A673 (cell line): ENCODE data around the gene RGS3. TPM values are rescaled to one million over a fixed set of nuclear protein-coding genes. Genes with fewer than 3 reads are reported as not detected.

Source experiments
- BruUV-seq: library from RNA; stranded (reverse); fragments of 400-500 nt; replicated peaks from 2 replicates; lab custom pipeline; 2021; lab: Mats Ljungman, UMichigan
- CTCF ChIA-PET: fragments of 300-600 bp; sonication (Branson Sonifier 250); formaldehyde crosslinking; loops from one replicate; lab custom pipeline; 2022; ENCODE audit warnings: antibody characterized with exemption; lab: Charles Lee
- POLR2A ChIA-PET: fragments of 300-600 bp; sonication (Branson Sonifier 250); formaldehyde crosslinking; loops from one replicate; lab custom pipeline; 2022; ENCODE audit warnings: antibody characterized with exemption; ENCODE audit not compliant: low non-redundant PET; lab: Charles Lee
- DNase-seq: peaks from one replicate; pipeline ENCODE4 v3.0.0-alpha.2; 2015; ENCODE audit warnings: low spot score
- H3K27ac ChIP-seq: fragments of 200-600 bp; sonication (generic); 2 replicates; pipeline ENCODE4 v1.5.1; 2016; ENCODE audit warnings: mixed run types, low read depth, mild to moderate bottlenecking, mixed read lengths, antibody characterized with exemption, low read length; ENCODE audit not compliant: poor library complexity, severe bottlenecking
- H3K27me3 ChIP-seq: fragments of 200-600 bp; sonication (generic); replicated peaks from 2 replicates; pipeline ENCODE4 v1.6.1; 2017; ENCODE audit warnings: mixed run types, low read depth, mild to moderate bottlenecking, mixed read lengths, antibody characterized with exemption, low read length; ENCODE audit not compliant: insufficient read depth, poor library complexity
- H3K36me3 ChIP-seq: fragments of 200-600 bp; sonication (generic); 2 replicates; pipeline ENCODE4 v1.6.1; 2016; ENCODE audit warnings: mixed run types, mild to moderate bottlenecking, mixed read lengths, antibody characterized with exemption, low read length; ENCODE audit not compliant: insufficient read depth, poor library complexity, severe bottlenecking
- H3K4me1 ChIP-seq: fragments of 200-600 bp; sonication (generic); 2 replicates; pipeline ENCODE4 v1.6.1; 2017; ENCODE audit warnings: mixed run types, mild to moderate bottlenecking, mixed read lengths, antibody characterized with exemption, low read length; ENCODE audit not compliant: insufficient read depth, poor library complexity, severe bottlenecking
- H3K4me3 ChIP-seq: fragments of 200-600 bp; sonication (generic); 2 replicates; pipeline ENCODE4 v1.5.1; 2016; ENCODE audit warnings: low read depth, mixed run types, mild to moderate bottlenecking, mixed read lengths, low read length; ENCODE audit not compliant: poor library complexity, severe bottlenecking
- H3K9me3 ChIP-seq: fragments of 200-600 bp; sonication (generic); 2 replicates; pipeline ENCODE4 v1.6.1; 2016; ENCODE audit warnings: mixed run types, low read depth, mild to moderate bottlenecking, mixed read lengths, antibody characterized with exemption, low read length; ENCODE audit not compliant: poor library complexity, severe bottlenecking
- EZH2 ChIP-seq: fragments of 200-600 bp; sonication (generic); IDR thresholded peaks from 2 replicates; pipeline ENCODE4 v1.6.1; 2017; ENCODE audit warnings: borderline replicate concordance, low read depth, mild to moderate bottlenecking, mixed read lengths, antibody characterized with exemption, low read length; ENCODE audit not compliant: poor library complexity, severe bottlenecking
- intact Hi-C: fragments of 100-400 bp; cut with micrococcal nuclease; formaldehyde crosslinking; loops from one replicate; pipeline ENCODE4 v1.10.0; 2022; ENCODE audit not compliant: unreplicated experiment
- total RNA-seq: library from RNA; stranded (reverse); gene quantifications from 2 replicates; pipeline ENCODE4 v1.2.3, GENCODE V29; 2021
- TF ChIP-seq, protein P1 (sequence below): fragments of 300-800, 200-600 bp; sonication (generic); conservative IDR thresholded peaks from 2 replicates; pipeline ENCODE4 v1.5.1; 2017; ENCODE audit warnings: low read depth, mild to moderate bottlenecking, antibody characterized with exemption, low read length, moderate library complexity, mixed read lengths

The RGS3 gene
- total RNA-seq, 1 experiment from 2014 or later, result 19.2 TPM

DNA sequence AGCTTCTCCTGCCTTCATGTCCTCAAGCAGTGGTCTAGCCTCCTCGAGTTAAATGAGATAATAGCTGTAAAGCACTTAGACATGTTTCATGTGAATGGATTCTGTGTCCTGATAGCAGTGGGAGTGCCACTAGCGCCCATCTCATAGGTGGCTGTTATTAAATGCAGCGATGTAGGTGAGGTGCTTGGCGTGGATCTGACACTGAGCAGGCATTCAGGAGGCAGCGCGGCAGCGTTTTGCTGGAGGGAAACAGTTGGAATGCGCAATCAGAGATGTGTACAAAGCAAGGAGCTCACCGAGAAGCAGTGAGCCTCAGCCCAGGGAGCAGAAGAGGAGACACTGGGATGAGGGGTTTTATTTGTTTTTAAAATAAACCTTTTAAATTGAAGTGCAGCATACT lies 106.6 kb downstream of the RGS3 start:
- ChIA-PET POLR2A (no interaction called here), CTCF (no interaction called here)
- Histone ChIP-seq H3K4me3 (no peak overlapping the region), H3K9me3 (no peaks in the 10 kb centered on the region), H3K27ac (no peak overlapping the region), H3K36me3 (no peaks in the 10 kb centered on the region), H3K27me3 (no peaks in the 10 kb centered on the region), H3K4me1 (peaks cover 15% of the 10 kb centered on the region)
- no peak for DNase-seq
- intact Hi-C loops, result no loop called here
- no peak for TF ChIP-seq EZH2
- TF ChIP-seq, protein P1, sequence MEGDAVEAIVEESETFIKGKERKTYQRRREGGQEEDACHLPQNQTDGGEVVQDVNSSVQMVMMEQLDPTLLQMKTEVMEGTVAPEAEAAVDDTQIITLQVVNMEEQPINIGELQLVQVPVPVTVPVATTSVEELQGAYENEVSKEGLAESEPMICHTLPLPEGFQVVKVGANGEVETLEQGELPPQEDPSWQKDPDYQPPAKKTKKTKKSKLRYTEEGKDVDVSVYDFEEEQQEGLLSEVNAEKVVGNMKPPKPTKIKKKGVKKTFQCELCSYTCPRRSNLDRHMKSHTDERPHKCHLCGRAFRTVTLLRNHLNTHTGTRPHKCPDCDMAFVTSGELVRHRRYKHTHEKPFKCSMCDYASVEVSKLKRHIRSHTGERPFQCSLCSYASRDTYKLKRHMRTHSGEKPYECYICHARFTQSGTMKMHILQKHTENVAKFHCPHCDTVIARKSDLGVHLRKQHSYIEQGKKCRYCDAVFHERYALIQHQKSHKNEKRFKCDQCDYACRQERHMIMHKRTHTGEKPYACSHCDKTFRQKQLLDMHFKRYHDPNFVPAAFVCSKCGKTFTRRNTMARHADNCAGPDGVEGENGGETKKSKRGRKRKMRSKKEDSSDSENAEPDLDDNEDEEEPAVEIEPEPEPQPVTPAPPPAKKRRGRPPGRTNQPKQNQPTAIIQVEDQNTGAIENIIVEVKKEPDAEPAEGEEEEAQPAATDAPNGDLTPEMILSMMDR, result no peak
- BruUV-seq, result no TSS peak

DNA sequence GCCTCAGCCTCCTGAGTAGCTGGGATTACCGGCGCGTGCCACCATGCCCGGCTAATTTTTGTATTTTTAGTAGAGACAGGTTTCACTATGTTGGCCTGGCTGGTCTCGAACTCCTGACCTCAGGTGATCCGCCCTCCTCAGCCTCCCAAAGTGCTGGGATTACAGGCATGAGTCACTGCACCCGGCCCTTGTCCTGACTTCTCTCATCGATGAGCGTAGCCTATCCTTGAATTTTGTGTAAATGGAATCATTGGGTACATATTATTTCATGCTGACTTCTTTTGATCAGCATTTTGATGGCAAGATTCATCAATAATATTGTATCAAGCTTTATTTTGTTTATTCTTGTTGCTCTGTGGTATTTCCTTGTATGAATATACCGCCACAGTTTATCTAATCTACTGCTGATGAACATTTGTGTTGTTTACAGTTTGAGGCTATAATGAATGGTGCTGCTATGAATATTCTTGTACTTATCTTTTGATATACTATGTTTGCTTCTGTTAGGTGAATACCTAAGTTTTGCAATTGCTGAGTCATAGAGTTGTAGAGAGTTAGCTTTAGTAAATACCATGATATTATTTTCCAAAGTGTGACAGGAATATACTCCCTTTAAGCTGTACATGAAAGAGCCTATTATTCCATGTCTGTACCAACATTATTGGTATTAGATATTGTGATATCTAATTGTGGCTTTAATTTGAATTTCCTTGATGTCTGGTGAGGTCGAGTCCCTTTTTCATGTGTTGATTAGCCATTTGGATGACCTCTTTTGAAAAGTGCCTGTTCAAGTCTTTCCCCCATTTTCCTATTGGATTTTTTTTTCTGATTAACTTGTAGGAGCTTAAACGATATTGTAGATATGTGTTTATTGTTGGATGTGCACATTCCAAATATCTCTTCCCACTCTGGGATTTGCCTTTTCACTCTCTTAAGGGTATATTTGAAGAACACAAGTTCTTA lies 107.5 kb downstream of the RGS3 start:
- Histone ChIP-seq H3K27me3 (no peaks in the 10 kb centered on the region), H3K4me1 (peaks cover 5% of the 10 kb centered on the region), H3K4me3 (no peak overlapping the region), H3K27ac (no peak overlapping the region), H3K9me3 (no peaks in the 10 kb centered on the region), H3K36me3 (no peaks in the 10 kb centered on the region)
- POLR2A ChIA-PET, result no interaction called here
- intact Hi-C loops, result no loop called here
- no TSS peak for BruUV-seq
- CTCF ChIA-PET, result no interaction called here
- TF ChIP-seq, protein P1, result no peak
- no peak for TF ChIP-seq EZH2
- DNase-seq, result no peak

DNA sequence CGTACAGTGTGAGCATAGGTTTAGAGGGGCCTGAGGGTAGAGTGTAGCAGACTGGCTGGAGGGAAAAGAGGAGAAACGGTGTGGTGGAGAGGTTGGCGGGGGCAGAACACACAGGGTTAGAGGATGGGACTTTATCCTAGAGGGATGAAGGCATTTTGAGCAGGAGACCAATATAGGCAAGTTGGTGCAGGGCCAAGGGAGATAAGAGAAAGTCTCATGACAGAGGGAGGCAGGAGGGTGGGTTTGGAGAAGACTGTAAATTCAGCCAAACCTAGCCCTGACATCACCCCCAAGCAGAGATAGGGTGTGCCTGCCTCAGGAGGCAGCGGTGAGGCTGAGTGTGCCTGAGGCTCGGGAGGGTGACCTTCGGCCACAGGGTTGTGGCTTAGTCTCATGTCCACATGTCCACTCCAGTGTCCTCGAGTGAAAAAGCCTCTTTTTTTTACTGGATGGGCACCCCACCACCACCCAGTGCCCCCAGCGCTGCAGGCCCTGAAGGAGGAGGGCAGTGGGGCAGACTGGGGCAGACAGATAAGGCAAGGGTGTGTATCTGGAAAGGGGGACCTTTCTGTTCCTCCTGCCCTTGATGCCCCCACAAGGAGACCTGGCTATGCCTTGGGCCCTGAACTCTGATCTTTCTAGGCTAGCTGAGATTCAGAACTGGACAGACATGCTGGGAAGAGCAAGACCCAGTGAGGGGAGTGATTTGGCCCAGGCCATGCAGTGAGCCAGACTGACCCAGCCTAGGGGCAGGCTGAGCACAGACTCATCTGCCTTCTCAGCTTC lies 108.7 kb downstream of the RGS3 start:
- BruUV-seq, result no TSS peak
- Histone ChIP-seq H3K4me3 (no peak overlapping the region), H3K9me3 (no peaks in the 10 kb centered on the region), H3K4me1 (peaks cover 4% of the 10 kb centered on the region), H3K27me3 (no peaks in the 10 kb centered on the region), H3K36me3 (no peaks in the 10 kb centered on the region), H3K27ac (no peak overlapping the region)
- intact Hi-C loops, result no loop called here
- no peak for TF ChIP-seq EZH2
- TF ChIP-seq, protein P1, result no peak
- DNase-seq, result no peak
- POLR2A ChIA-PET, result no interaction called here
- CTCF ChIA-PET, result no interaction called here
